ENCODE results near the gene NDUFAF3. TPM values are rescaled to one million over a fixed set of nuclear protein-coding genes. Genes with fewer than 3 reads are reported as not detected.

Gene NDUFAF3, protein sequence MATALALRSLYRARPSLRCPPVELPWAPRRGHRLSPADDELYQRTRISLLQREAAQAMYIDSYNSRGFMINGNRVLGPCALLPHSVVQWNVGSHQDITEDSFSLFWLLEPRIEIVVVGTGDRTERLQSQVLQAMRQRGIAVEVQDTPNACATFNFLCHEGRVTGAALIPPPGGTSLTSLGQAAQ
- total RNA-seq = 77.6 TPM
- long read RNA-seq, transcript NDUFAF3-202 (5 exons, 2,012 nt) = major isoform, 83 of 107 reads
- long read RNA-seq, partial matches to known transcripts = 2 of 107 reads
- long read RNA-seq, other reads (novel, unspliced or antisense) = 19 of 107 reads

DNA sequence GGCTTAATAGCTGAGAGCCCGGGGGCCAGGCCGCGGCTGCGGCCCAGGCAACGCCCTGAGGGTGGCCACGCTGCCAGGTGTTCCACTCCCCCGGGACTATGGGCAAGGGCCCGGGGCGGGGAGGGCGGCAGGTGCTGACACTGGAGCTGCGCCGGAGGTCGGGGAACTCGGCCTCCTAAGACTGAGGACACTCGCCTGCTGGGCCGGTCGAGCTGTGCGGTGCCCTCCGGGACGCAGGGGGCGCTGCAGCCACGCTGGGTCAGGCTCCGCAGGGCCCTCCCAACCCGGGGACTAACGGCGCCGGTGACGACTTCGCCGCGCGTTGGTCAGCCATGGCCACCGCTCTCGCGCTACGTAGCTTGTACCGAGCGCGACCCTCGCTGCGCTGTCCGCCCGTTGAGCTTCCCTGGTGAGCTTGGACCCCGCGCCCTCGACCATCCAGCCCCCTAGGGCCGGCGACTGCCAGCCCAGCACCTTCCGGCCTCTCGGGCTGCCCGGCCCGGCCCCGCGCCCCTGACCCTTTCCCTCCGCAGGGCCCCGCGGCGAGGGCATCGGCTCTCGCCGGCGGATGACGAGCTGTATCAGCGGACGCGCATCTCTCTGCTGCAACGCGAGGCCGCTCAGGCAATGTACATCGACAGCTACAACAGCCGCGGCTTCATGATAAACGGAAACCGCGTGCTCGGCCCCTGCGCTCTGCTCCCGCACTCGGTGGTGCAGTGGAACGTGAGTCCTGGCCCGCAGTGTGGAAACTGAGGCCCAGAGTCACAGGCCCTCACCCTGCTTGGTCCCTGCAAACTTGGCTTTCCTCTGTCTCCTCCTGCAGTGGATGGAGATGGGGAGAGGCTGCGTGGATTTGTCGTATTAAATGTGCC is at the start of gene NDUFAF3:
NDUFAF3 (plus strand) TSS at position 309 of the 875 bp plus-strand sequence; CDS start at position 333, 24 bp downstream.
- ATAC-seq (peak; percentile 89), DNase-seq (peak; percentile 98)
- peaks cover 33% of the 10 kb centered on the region for H3K4me1 ChIP-seq
- H3K27me3 ChIP-seq = no peaks in the 10 kb centered on the region
- peak within 1 kb of the TSS; percentile 97 for H3K27ac ChIP-seq
- H3K4me3 ChIP-seq = peak within 1 kb of the TSS; percentile 96
- intact Hi-C loops (cut with DNase I) = no loop called here
- TF ChIP-seq, protein P1, sequence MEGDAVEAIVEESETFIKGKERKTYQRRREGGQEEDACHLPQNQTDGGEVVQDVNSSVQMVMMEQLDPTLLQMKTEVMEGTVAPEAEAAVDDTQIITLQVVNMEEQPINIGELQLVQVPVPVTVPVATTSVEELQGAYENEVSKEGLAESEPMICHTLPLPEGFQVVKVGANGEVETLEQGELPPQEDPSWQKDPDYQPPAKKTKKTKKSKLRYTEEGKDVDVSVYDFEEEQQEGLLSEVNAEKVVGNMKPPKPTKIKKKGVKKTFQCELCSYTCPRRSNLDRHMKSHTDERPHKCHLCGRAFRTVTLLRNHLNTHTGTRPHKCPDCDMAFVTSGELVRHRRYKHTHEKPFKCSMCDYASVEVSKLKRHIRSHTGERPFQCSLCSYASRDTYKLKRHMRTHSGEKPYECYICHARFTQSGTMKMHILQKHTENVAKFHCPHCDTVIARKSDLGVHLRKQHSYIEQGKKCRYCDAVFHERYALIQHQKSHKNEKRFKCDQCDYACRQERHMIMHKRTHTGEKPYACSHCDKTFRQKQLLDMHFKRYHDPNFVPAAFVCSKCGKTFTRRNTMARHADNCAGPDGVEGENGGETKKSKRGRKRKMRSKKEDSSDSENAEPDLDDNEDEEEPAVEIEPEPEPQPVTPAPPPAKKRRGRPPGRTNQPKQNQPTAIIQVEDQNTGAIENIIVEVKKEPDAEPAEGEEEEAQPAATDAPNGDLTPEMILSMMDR (IDR thresholded peaks at IDR 0.05) = peak; percentile 99
- no peaks in the 10 kb centered on the region for H3K9me3 ChIP-seq
- H3K36me3 ChIP-seq = peaks cover 41% of the 10 kb centered on the region

DNA sequence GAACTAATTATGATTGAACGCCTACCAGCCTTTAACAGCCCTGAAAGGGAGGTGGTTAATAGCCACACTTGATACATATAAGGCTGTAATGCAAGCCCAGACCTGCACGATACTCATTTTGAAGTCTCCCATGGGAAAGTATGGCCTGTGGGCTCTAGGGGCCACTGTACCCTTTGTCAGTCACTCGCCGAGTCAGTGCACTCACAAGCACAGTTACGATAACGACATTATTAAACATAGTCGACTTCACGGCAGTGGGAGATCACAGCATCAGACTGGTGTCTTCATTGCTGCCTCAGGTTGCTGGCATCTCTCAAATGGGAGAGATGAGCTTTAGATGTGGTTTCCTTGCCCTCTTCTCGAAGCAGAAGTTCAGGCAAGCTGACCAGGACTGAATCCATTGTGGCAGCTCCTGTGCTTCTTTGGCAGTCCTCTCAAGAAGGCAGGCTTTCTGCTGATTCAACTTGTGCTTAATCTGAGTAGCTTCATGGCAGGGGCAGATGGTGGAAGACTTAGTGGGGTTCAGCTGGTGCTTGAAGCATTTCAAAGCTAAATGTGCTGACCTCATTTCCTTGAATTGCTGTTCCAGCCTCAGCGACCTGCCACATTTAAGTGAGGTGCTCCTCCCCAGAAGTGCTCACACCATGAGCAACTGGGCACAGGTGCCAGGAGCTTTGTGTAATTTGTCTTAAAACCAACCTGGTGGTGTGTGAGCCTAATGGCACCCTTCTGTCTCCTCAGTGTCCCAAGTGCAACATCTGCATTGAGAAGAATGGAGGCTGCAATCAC is 47.7 kb upstream of the NDUFAF3 start:
- Histone ChIP-seq H3K27me3 (no peaks in the 10 kb centered on the region), H3K9me3 (no peaks in the 10 kb centered on the region), H3K36me3 (peaks cover 96% of the 10 kb centered on the region), H3K4me3 (no peak overlapping the region), H3K27ac (no peak overlapping the region), H3K4me1 (no peaks in the 10 kb centered on the region)
- intact Hi-C loops (cut with DNase I) = no loop called here
- TF ChIP-seq, protein P1 (IDR thresholded peaks at IDR 0.05) = no peak
- DNase-seq (no peak), ATAC-seq (no peak)

DNA sequence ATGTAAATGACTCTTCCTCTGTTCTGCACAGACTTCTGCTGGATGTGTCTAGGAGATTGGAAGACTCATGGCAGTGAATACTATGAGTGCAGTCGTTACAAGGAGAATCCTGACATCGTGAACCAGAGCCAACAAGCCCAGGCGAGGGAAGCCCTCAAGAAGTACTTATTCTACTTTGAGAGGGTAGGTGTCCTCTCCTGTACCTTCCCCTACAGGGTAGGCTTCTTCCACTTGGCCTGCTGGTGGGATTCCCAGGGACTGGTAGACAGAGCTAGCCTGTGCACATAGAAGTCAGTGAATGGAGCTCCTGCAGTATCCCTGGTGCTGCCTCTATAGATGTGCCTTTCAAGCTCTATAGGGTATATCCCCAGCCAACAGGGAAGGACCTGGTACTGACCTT is 42.5 kb upstream of the NDUFAF3 start:
- H3K9me3 ChIP-seq = no peaks in the 10 kb centered on the region
- H3K27me3 ChIP-seq = no peaks in the 10 kb centered on the region
- peak; percentile 9 for DNase-seq
- no peaks in the 10 kb centered on the region for H3K4me1 ChIP-seq
- H3K27ac ChIP-seq = no peak overlapping the region
- TF ChIP-seq, protein P1 (IDR thresholded peaks at IDR 0.05) = no peak
- peaks cover 94% of the 10 kb centered on the region for H3K36me3 ChIP-seq
- ATAC-seq = no peak
- intact Hi-C loops (cut with DNase I) = no loop called here
- H3K4me3 ChIP-seq = no peak overlapping the region

DNA sequence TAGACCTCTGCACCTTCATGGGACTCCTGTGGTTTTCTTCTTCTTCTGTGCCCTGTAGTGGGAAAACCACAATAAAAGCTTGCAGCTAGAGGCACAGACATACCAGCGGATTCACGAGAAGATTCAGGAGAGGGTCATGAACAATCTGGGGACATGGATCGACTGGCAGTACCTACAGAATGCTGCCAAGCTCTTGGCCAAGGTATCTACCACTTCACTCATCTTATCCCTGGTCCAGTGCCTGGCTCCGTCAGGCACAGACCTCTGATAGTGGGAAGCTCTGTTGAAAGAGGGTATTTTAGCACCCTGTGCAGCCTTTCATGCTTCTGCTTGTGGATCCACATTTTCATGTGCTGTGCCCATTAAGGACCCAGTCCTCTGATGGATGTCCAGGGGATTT is 41.6 kb upstream of the NDUFAF3 start:
- H3K36me3 ChIP-seq = peaks cover 94% of the 10 kb centered on the region
- H3K4me1 ChIP-seq = no peaks in the 10 kb centered on the region

DNA sequence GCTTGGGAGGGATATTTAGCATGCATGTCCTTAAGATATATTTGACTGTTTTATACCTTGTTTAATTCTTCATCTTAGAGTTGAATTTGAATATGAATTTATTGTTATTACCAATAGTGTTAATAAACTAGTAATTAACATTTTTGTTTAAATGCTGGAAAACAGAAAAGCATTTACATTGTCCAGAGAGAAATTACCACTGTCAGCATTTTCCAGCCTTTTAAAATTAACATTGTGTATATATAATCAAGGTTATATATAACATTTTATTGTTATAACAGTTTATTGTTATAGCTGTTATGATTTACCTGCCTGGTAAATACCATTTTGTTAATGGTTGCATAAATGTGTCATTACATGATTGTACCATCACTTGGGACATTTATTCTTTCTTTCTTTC is 39.9 kb upstream of the NDUFAF3 start:
- no peak overlapping the region for H3K4me3 ChIP-seq
- peaks cover 86% of the 10 kb centered on the region for H3K36me3 ChIP-seq
- DNase-seq (no peak), ATAC-seq (no peak)
- intact Hi-C loops (cut with DNase I) = no loop called here
- H3K27ac ChIP-seq = no peak overlapping the region
- no peaks in the 10 kb centered on the region for H3K27me3 ChIP-seq
- no peaks in the 10 kb centered on the region for H3K4me1 ChIP-seq
- TF ChIP-seq, protein P1 (IDR thresholded peaks at IDR 0.05) = no peak
- no peaks in the 10 kb centered on the region for H3K9me3 ChIP-seq

More for the DNA sequence above, 41.6 kb upstream of the NDUFAF3 start:
- DNase-seq (no peak), ATAC-seq (no peak)
- H3K27ac ChIP-seq = no peak overlapping the region
- no peaks in the 10 kb centered on the region for H3K27me3 ChIP-seq
- TF ChIP-seq, protein P1 (IDR thresholded peaks at IDR 0.05) = no peak
- intact Hi-C loops (cut with DNase I) = no loop called here
- no peak overlapping the region for H3K4me3 ChIP-seq
- H3K9me3 ChIP-seq = no peaks in the 10 kb centered on the region

All from upper lobe of right lung (tissue), 1 donor.